Activated CD4-positive, alpha-beta memory T cell treated with anti-CD3 and anti-CD28 coated beads, Interleukin-2, amount 10 ng/mL, durations not matched to agents 7 days and 5 days (primary cell): ENCODE measurements around the gene LST1. TPM values are rescaled to one million over a fixed set of nuclear protein-coding genes. Genes with fewer than 3 reads are reported as not detected.

Source experiments
- CTCF ChIA-PET: fragments of 350-600 bp; sonication (Branson Sonifier 250); formaldehyde crosslinking; loops from one replicate; lab custom pipeline; 2021; ENCODE audit warnings: antibody characterized with exemption, inconsistent platforms; lab: Charles Lee
- POLR2A ChIA-PET: fragments of 350-600 bp; sonication (Branson Sonifier 250); formaldehyde crosslinking; loops from one replicate; lab custom pipeline; 2021; ENCODE audit warnings: antibody characterized with exemption; lab: Charles Lee
- DNase-seq: peaks from one replicate; pipeline ENCODE4 v3.0.0-alpha.2; 2020
- H3K27ac Mint-ChIP-seq: one replicate; pipeline ENCODE4 v1.8.0; 2021; ENCODE audit warnings: mild to moderate bottlenecking, mixed read lengths
- H3K27me3 Mint-ChIP-seq: one replicate; pipeline ENCODE4 v1.8.0; 2021; ENCODE audit warnings: mixed read lengths
- H3K36me3 Mint-ChIP-seq: one replicate; pipeline ENCODE4 v1.8.0; 2021; ENCODE audit warnings: low read depth, mixed read lengths
- H3K4me1 Mint-ChIP-seq: one replicate; pipeline ENCODE4 v1.8.0; 2021; ENCODE audit warnings: mixed read lengths
- H3K4me3 Mint-ChIP-seq: one replicate; pipeline ENCODE4 v1.8.0; 2021; ENCODE audit warnings: mild to moderate bottlenecking, mixed read lengths
- H3K9me3 Mint-ChIP-seq: one replicate; pipeline ENCODE4 v1.8.0; 2021; ENCODE audit warnings: mixed read lengths
- total RNA-seq, 2 experiments: library from RNA; stranded (reverse); gene quantifications; one replicate each; pipeline ENCODE4 v1.2.3, GENCODE V29; 2021

The LST1 gene
- total RNA-seq, 2 experiments from 2014 or later = 69.8 to 74.5 TPM

GRCh38 chr6:31626952-31627351 is 40.9 kb downstream of the LST1 start:
- ChIA-PET POLR2A (interaction anchor here (1.0 to 2.3 kb wide), 2 partner anchors 12 to 26 kb away, joined by 3 to 14 read pairs; no protein-coding TSS in a partner anchor), CTCF (no interaction called here)
- DNase-seq = no peak
- H3K4me3 Mint-ChIP-seq = no peak overlapping the region
- peaks cover 18% of the 10 kb centered on the region for H3K4me1 Mint-ChIP-seq
- no peak overlapping the region for H3K27ac Mint-ChIP-seq
- peaks cover 94% of the 10 kb centered on the region for H3K36me3 Mint-ChIP-seq
- no peaks in the 10 kb centered on the region for H3K27me3 Mint-ChIP-seq
- H3K9me3 Mint-ChIP-seq = no peaks in the 10 kb centered on the region

- no peak for DNase-seq
- Mint-ChIP-seq H3K9me3 (no peaks in the 10 kb centered on the region), H3K4me3 (no peak overlapping the region), H3K4me1 (peaks cover 10% of the 10 kb centered on the region), H3K27ac (no peak overlapping the region), H3K36me3 (peaks cover 92% of the 10 kb centered on the region), H3K27me3 (no peaks in the 10 kb centered on the region)
- POLR2A ChIA-PET = interaction anchor here (0.8 to 2.3 kb wide), 3 partner anchors 11 to 25 kb away, joined by 3 to 14 read pairs (median 4); no protein-coding TSS in a partner anchor
- CTCF ChIA-PET = no interaction called here
Measured at GRCh38 chr6:31627690-31628287, 41.7 kb downstream of the LST1 start.

- CTCF ChIA-PET = no interaction called here
- POLR2A ChIA-PET = interaction anchor here (1.1 to 1.3 kb wide), 2 partner anchors 15 to 23 kb away, joined by 3 to 5 read pairs; partner anchors contain the start of gene BAG6
- H3K4me1 Mint-ChIP-seq = peaks cover 3% of the 10 kb centered on the region
- DNase-seq = no peak
- no peak overlapping the region for H3K4me3 Mint-ChIP-seq
- H3K9me3 Mint-ChIP-seq = no peaks in the 10 kb centered on the region
- no peak overlapping the region for H3K27ac Mint-ChIP-seq
- H3K27me3 Mint-ChIP-seq = no peaks in the 10 kb centered on the region
- H3K36me3 Mint-ChIP-seq = peaks cover 92% of the 10 kb centered on the region
Measured at GRCh38 chr6:31629014-31629413, 42.9 kb downstream of the LST1 start.

GRCh38 chr6:31630177-31630934 is 44.3 kb downstream of the LST1 start:
- Mint-ChIP-seq H3K27ac (no peak overlapping the region), H3K36me3 (peaks cover 89% of the 10 kb centered on the region)

GRCh38 chr6:31631209-31631608 is 45.1 kb downstream of the LST1 start:
- CTCF ChIA-PET = no interaction called here

More at GRCh38 chr6:31630177-31630934, 44.3 kb downstream of the LST1 start:
- CTCF ChIA-PET = no interaction called here
- H3K4me3 Mint-ChIP-seq = no peak overlapping the region
- POLR2A ChIA-PET = interaction anchor here (1.1 to 1.4 kb wide), 3 partner anchors 9 to 22 kb away, joined by 3 to 5 read pairs (median 4); partner anchors contain the start of genes BAG6 and PRRC2A
- no peak for DNase-seq
- no peaks in the 10 kb centered on the region for H3K9me3 Mint-ChIP-seq
- H3K27me3 Mint-ChIP-seq = no peaks in the 10 kb centered on the region
- peaks cover 3% of the 10 kb centered on the region for H3K4me1 Mint-ChIP-seq

GRCh38 chr6:31631681-31632278 is 45.7 kb downstream of the LST1 start:
- no peaks in the 10 kb centered on the region for H3K9me3 Mint-ChIP-seq
- H3K27ac Mint-ChIP-seq = no peak overlapping the region
- DNase-seq = no peak
- no peaks in the 10 kb centered on the region for H3K27me3 Mint-ChIP-seq
- ChIA-PET CTCF (no interaction called here), POLR2A (no interaction called here)
- peaks cover 87% of the 10 kb centered on the region for H3K36me3 Mint-ChIP-seq
- H3K4me1 Mint-ChIP-seq = no peaks in the 10 kb centered on the region
- no peak overlapping the region for H3K4me3 Mint-ChIP-seq

More at GRCh38 chr6:31631209-31631608, 45.1 kb downstream of the LST1 start:
- DNase-seq = no peak
- POLR2A ChIA-PET = interaction anchor here (1.4 kb wide), 1 partner anchor 10 kb away, joined by 4 read pairs; the partner anchor contains the start of gene PRRC2A
- H3K27ac Mint-ChIP-seq = no peak overlapping the region
- H3K36me3 Mint-ChIP-seq = peaks cover 87% of the 10 kb centered on the region
- H3K9me3 Mint-ChIP-seq = no peaks in the 10 kb centered on the region
- no peaks in the 10 kb centered on the region for H3K27me3 Mint-ChIP-seq
- H3K4me3 Mint-ChIP-seq = no peak overlapping the region
- peaks cover 1% of the 10 kb centered on the region for H3K4me1 Mint-ChIP-seq

GRCh38 chr6:31632279-31632946 is 46.3 kb downstream of the LST1 start:
- no peak for DNase-seq
- ChIA-PET CTCF (no interaction called here), POLR2A (no interaction called here)
- no peaks in the 10 kb centered on the region for H3K9me3 Mint-ChIP-seq
- H3K4me1 Mint-ChIP-seq = no peaks in the 10 kb centered on the region
- no peaks in the 10 kb centered on the region for H3K27me3 Mint-ChIP-seq
- no peak overlapping the region for H3K27ac Mint-ChIP-seq
- peaks cover 88% of the 10 kb centered on the region for H3K36me3 Mint-ChIP-seq
- H3K4me3 Mint-ChIP-seq = no peak overlapping the region

GRCh38 chr6:31633447-31633846 is 47.4 kb downstream of the LST1 start:
- H3K27me3 Mint-ChIP-seq = no peaks in the 10 kb centered on the region
- H3K4me3 Mint-ChIP-seq = no peak overlapping the region
- H3K36me3 Mint-ChIP-seq = peaks cover 84% of the 10 kb centered on the region
- no peaks in the 10 kb centered on the region for H3K9me3 Mint-ChIP-seq
- DNase-seq = no peak
- ChIA-PET POLR2A (interaction anchor here (1.4 to 2.0 kb wide), 3 partner anchors 10 to 32 kb away, joined by 4 to 6 read pairs (median 4); partner anchors contain the start of gene GPANK1), CTCF (no interaction called here)
- no peaks in the 10 kb centered on the region for H3K4me1 Mint-ChIP-seq
- H3K27ac Mint-ChIP-seq = no peak overlapping the region

- H3K9me3 Mint-ChIP-seq = no peaks in the 10 kb centered on the region
- H3K36me3 Mint-ChIP-seq = peaks cover 83% of the 10 kb centered on the region
- no peak for DNase-seq
- H3K4me3 Mint-ChIP-seq = no peak overlapping the region
- peaks cover 2% of the 10 kb centered on the region for H3K4me1 Mint-ChIP-seq
- H3K27ac Mint-ChIP-seq = no peak overlapping the region
- H3K27me3 Mint-ChIP-seq = no peaks in the 10 kb centered on the region
- POLR2A ChIA-PET = interaction anchor here (0.6 to 2.0 kb wide), 4 partner anchors 9 to 31 kb away, joined by 3 to 6 read pairs (median 4); partner anchors contain the start of gene GPANK1
- CTCF ChIA-PET = no interaction called here
Measured at GRCh38 chr6:31634131-31634530, 48.1 kb downstream of the LST1 start.

GRCh38 chr6:31634969-31635575 is 49.0 kb downstream of the LST1 start:
- peaks cover 81% of the 10 kb centered on the region for H3K36me3 Mint-ChIP-seq
- CTCF ChIA-PET = no interaction called here
- H3K27me3 Mint-ChIP-seq = no peaks in the 10 kb centered on the region
- no peak for DNase-seq
- POLR2A ChIA-PET = interaction anchor here (2.0 to 2.3 kb wide), 2 partner anchors 17 to 30 kb away, joined by 6 to 11 read pairs; partner anchors contain the start of genes BAG6 and GPANK1
- no peak overlapping the region for H3K27ac Mint-ChIP-seq
- H3K4me3 Mint-ChIP-seq = no peak overlapping the region
- peaks cover 8% of the 10 kb centered on the region for H3K4me1 Mint-ChIP-seq
- H3K9me3 Mint-ChIP-seq = no peaks in the 10 kb centered on the region

- Mint-ChIP-seq H3K4me3 (no peak overlapping the region), H3K27me3 (no peaks in the 10 kb centered on the region), H3K36me3 (peaks cover 77% of the 10 kb centered on the region), H3K27ac (no peak overlapping the region), H3K4me1 (peaks cover 8% of the 10 kb centered on the region), H3K9me3 (no peaks in the 10 kb centered on the region)
- ChIA-PET CTCF (interaction anchor here (1.2 kb wide), 1 partner anchor 38 kb away, joined by 3 read pairs; no protein-coding TSS in a partner anchor), POLR2A (interaction anchor here (1.2 to 3.4 kb wide), 4 partner anchors 10 to 15 kb away, joined by 4 to 14 read pairs (median 9); partner anchors contain the start of gene BAG6)
- DNase-seq = no peak
Measured at GRCh38 chr6:31636698-31637596, 50.9 kb downstream of the LST1 start.
